HepG2 (cell line): ENCODE measurements around the gene MRPL2. TPM values are rescaled to one million over a fixed set of nuclear protein-coding genes. Genes with fewer than 3 reads are reported as not detected.

ENCODE experiments used
- DRAP1 ChIP-seq: IDR thresholded peaks from 2 replicates; pipeline ENCODE4 v1.6.1; 2016; ENCODE audit warnings: missing genetic modification reagents, missing compliant biosample characterization
- E2F5 ChIP-seq: sonication (generic); formaldehyde crosslinking; conservative IDR thresholded peaks from 2 replicates; pipeline ENCODE4 v1.4.0; 2020; ENCODE audit warnings: missing genetic modification reagents
- EHMT2 ChIP-seq: fragments of 200-600 bp; sonication (generic); IDR thresholded peaks from 2 replicates; pipeline ENCODE4 v1.7.0; 2017; ENCODE audit warnings: antibody characterized with exemption, low read depth, low read length, borderline replicate concordance
- ESRRA ChIP-seq: sonication (generic); formaldehyde crosslinking; IDR thresholded peaks from 2 replicates; pipeline ENCODE4 v1.5.1; 2020; ENCODE audit warnings: mild to moderate bottlenecking, low read depth, missing genetic modification reagents
- FIP1L1 ChIP-seq: fragments of 200-400 bp; formaldehyde crosslinking; IDR thresholded peaks from 2 replicates; pipeline ENCODE4 v1.6.1; 2018; ENCODE audit warnings: low read depth, mild to moderate bottlenecking, low read length, moderate library complexity, borderline replicate concordance; ENCODE audit not compliant: insufficient read depth
- IKZF5 ChIP-seq: IDR thresholded peaks from 2 replicates; pipeline ENCODE4 v1.6.1; 2018; ENCODE audit warnings: missing genetic modification reagents, mild to moderate bottlenecking, missing compliant biosample characterization
- KDM3A ChIP-seq: IDR thresholded peaks from 2 replicates; pipeline ENCODE4 v1.6.1; 2018; ENCODE audit warnings: low read depth, missing compliant biosample characterization
- MYPOP ChIP-seq: sonication (generic); formaldehyde crosslinking; IDR thresholded peaks from 2 replicates; pipeline ENCODE4 v1.8.1; 2023; ENCODE audit warnings: mild to moderate bottlenecking, moderate library complexity, missing genetic modification reagents
- NFRKB ChIP-seq: fragments of 450-650 bp; IDR thresholded peaks from 2 replicates; pipeline ENCODE4 v1.6.1; 2017
- NFYB ChIP-seq: sonication (generic); formaldehyde crosslinking; IDR thresholded peaks from 2 replicates; pipeline ENCODE4 v1.4.0; 2020; ENCODE audit warnings: missing genetic modification reagents
- PHF21A ChIP-seq: sonication (generic); formaldehyde crosslinking; IDR thresholded peaks from 2 replicates; pipeline ENCODE4 v1.5.0; 2020; ENCODE audit warnings: mild to moderate bottlenecking, missing genetic modification reagents
- SATB2 ChIP-seq: sonication (generic); formaldehyde crosslinking; IDR thresholded peaks from 2 replicates; pipeline ENCODE4 v1.5.0; 2020; ENCODE audit warnings: missing genetic modification reagents
- SP2 ChIP-seq: sonication (generic); formaldehyde crosslinking; IDR thresholded peaks from 2 replicates; pipeline ENCODE4 v1.5.1; 2020; ENCODE audit warnings: mild to moderate bottlenecking, missing genetic modification reagents
- SPEN ChIP-seq: sonication (generic); formaldehyde crosslinking; IDR thresholded peaks from 2 replicates; pipeline ENCODE4 v1.5.1; 2020; ENCODE audit warnings: low read depth, mild to moderate bottlenecking, missing genetic modification reagents
- XRCC5 ChIP-seq: fragments of 200-400 bp; formaldehyde crosslinking; optimal IDR thresholded peaks from 2 replicates; pipeline ENCODE3; 2017; ENCODE audit warnings: mild to moderate bottlenecking, low read length
- ZFX ChIP-seq: sonication (generic); formaldehyde crosslinking; IDR thresholded peaks from 2 replicates; pipeline ENCODE4 v1.4.0; 2020; ENCODE audit warnings: mild to moderate bottlenecking, low read depth, missing genetic modification reagents, moderate library complexity
- ZNF230 ChIP-seq: sonication (generic); formaldehyde crosslinking; IDR thresholded peaks from 2 replicates; pipeline ENCODE4 v1.4.0; 2020; ENCODE audit warnings: mild to moderate bottlenecking, missing genetic modification reagents
- ZNF512B ChIP-seq: sonication (generic); formaldehyde crosslinking; IDR thresholded peaks from 2 replicates; pipeline ENCODE4 v1.5.1; 2020; ENCODE audit warnings: missing genetic modification reagents, mild to moderate bottlenecking, borderline replicate concordance
- ZNF772 ChIP-seq: sonication (generic); formaldehyde crosslinking; IDR thresholded peaks from 2 replicates; pipeline ENCODE4 v1.5.0; 2020; ENCODE audit warnings: mild to moderate bottlenecking, missing genetic modification reagents
- polyA plus RNA-seq, 8 experiments: library from polyadenylated mRNA; depleted of rRNA in 3 of 8; stranded (reverse) in 7 of 8; unstranded in 1 of 8; fragments of >200 nt; fragmentation: Illumina TruSeq in 4 of 8; extraction: Trizol in 4 of 8; gene quantifications; 2 replicates each; pipeline versions ENCODE4 v1.2.1 to v1.2.3, GENCODE V29; 2011 to 2016; ENCODE audit warnings: low read depth in 4 of 8, missing spikeins in 1 of 8, mixed read lengths in 1 of 8; ENCODE audit not compliant: insufficient read depth in 1 of 8
- total RNA-seq, 5 experiments: library from RNA; depleted of rRNA; stranded (reverse); fragments of >200 nt; fragmentation: Illumina TruSeq; extraction: Trizol; gene quantifications; 2 replicates each; pipeline ENCODE4 v1.2.3, GENCODE V29; 2016; ENCODE audit warnings: low read depth in 1 of 5
- TF ChIP-seq, protein P1 (sequence below): sonication (generic); formaldehyde crosslinking; IDR thresholded peaks from 2 replicates; pipeline ENCODE4 v1.4.0; 2020; ENCODE audit warnings: missing genetic modification reagents, mild to moderate bottlenecking, borderline replicate concordance

MRPL2 gene
- total and polyA plus RNA-seq, 2 of the 13 experiments (the other 11 are each of a cell fraction or from before 2014, with no cell fraction given): 56.8 to 65.6 TPM

DNA sequence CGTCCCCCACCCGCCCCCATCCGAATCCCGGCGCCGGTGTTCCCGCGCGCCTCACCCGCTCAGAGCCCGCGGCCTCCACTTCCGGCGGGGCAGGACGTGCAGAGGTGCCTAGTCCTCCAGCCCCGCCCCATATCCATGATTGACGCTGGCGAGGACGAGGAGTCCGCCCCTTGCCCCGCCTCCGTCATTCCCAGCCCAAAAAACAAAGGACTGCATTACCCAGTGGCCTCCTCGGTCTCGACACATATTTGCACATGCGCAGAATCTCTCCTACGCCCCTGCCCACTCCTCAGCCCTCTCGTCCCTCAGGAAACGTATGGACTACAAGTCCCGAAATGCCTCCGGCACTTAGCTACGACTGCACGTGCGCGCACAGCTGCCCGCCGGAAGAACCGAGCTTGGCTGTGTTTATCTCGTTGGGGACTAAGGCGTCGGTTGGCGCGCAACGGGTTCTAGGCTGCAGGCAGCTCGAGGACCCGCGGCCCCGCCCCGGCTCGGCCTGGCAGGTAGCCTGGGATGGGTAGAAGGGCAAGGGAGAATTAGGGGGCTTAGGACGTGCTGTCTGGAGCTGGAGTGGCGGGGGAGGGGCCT, 45.3 kb downstream of the MRPL2 start, which contains the start of the genes KLHDC3 and MEA1 (continued):
- TF ChIP-seq ZNF512B (CRISPR knock-in tag) (no peak), IKZF5 (peak; percentile 14; the same call in 1 of the 2 replicates), NFYB (peak; percentile 53), ZFX (peak; percentile 94), KDM3A (0 out of 2 replicates have a peak, but pooled peaks have one; percentile 11), NFRKB (no peak), ZNF772 (CRISPR knock-in tag) (peak; percentile 36; the same call in 1 of the 2 replicates), XRCC5 (peak; percentile 62), FIP1L1 (0 out of 2 replicates have a peak, but pooled peaks have one; percentile 48), PHF21A (CRISPR knock-in tag) (peak; percentile 54; the same call in 1 of the 2 replicates), SP2 (peak; percentile 68), ZNF230 (peak; percentile 56; the same call in 1 of the 2 replicates), EHMT2 (no peak), ESRRA (CRISPR knock-in tag) (peak; percentile 60; the same call in 1 of the 2 replicates), SATB2 (CRISPR knock-in tag) (no peak), DRAP1 (peak; percentile 99), E2F5 (CRISPR knock-in tag) (peak; percentile 25; the same call in 1 of the 2 replicates), MYPOP (CRISPR knock-in tag) (no peak), SPEN (CRISPR knock-in tag) (peak; percentile 89)
- TF ChIP-seq, protein P1, sequence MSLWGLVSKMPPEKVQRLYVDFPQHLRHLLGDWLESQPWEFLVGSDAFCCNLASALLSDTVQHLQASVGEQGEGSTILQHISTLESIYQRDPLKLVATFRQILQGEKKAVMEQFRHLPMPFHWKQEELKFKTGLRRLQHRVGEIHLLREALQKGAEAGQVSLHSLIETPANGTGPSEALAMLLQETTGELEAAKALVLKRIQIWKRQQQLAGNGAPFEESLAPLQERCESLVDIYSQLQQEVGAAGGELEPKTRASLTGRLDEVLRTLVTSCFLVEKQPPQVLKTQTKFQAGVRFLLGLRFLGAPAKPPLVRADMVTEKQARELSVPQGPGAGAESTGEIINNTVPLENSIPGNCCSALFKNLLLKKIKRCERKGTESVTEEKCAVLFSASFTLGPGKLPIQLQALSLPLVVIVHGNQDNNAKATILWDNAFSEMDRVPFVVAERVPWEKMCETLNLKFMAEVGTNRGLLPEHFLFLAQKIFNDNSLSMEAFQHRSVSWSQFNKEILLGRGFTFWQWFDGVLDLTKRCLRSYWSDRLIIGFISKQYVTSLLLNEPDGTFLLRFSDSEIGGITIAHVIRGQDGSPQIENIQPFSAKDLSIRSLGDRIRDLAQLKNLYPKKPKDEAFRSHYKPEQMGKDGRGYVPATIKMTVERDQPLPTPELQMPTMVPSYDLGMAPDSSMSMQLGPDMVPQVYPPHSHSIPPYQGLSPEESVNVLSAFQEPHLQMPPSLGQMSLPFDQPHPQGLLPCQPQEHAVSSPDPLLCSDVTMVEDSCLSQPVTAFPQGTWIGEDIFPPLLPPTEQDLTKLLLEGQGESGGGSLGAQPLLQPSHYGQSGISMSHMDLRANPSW (CRISPR knock-in tag): peak; percentile 61; the same call in 1 of the 2 replicates
